Coronary artery (tissue), 2 donors: ENCODE measurements around the gene NAB2.

Experiments used
- DNase-seq: peaks from one replicate; pipeline ENCODE4 v3.0.0-alpha.2; 2017; ENCODE audit warnings: low spot score
- H3K27ac ChIP-seq, 2 donors: fragments of 200-600 bp; sonication (generic); one replicate each; pipeline ENCODE4 v1.5.1; 2016 to 2019
- H3K4me3 ChIP-seq: fragments of 200-600 bp; sonication (generic); 2 replicates; pipeline ENCODE4 v1.5.1; 2016; ENCODE audit warnings: mild to moderate bottlenecking, moderate library complexity
- CTCF ChIP-seq: fragments of 200-600 bp; sonication (generic); IDR thresholded peaks from one replicate; pipeline ENCODE4 v1.5.1; 2019; ENCODE audit warnings: antibody characterized with exemption

Gene NAB2

GRCh38 chr12:57096099-57096572 is 7.2 kb downstream of the NAB2 start:
- Histone ChIP-seq H3K27ac (peak overlapping the region in 1 of 2 donors; percentile 15), H3K4me3 (no peak overlapping the region)
- TF ChIP-seq CTCF, result no peak
- no peak for DNase-seq

- Histone ChIP-seq H3K4me3 (no peak overlapping the region), H3K27ac (peak overlapping the region in 1 of 2 donors; percentile 15)
- DNase-seq, result no peak
- TF ChIP-seq CTCF, result no peak
Measured at GRCh38 chr12:57096748-57097553, 8.0 kb downstream of the NAB2 start.

GRCh38 chr12:57097554-57097835 is 8.6 kb downstream of the NAB2 start:
- no peak overlapping the region for H3K27ac ChIP-seq
- DNase-seq, result no peak
- TF ChIP-seq CTCF, result no peak

GRCh38 chr12:57098546-57098945 is 9.6 kb downstream of the NAB2 start:
- Histone ChIP-seq H3K27ac (peak overlapping the region in 1 of 2 donors; percentile 41), H3K4me3 (no peak overlapping the region)
- DNase-seq, result no peak
- no peak for TF ChIP-seq CTCF

More at GRCh38 chr12:57097554-57097835, 8.6 kb downstream of the NAB2 start:
- no peak overlapping the region for H3K4me3 ChIP-seq

- DNase-seq, result no peak
- TF ChIP-seq CTCF, result no peak
- Histone ChIP-seq H3K27ac (peak overlapping the region in 1 of 2 donors; percentile 41), H3K4me3 (no peak overlapping the region)
Measured at GRCh38 chr12:57099047-57099714, 10.3 kb downstream of the NAB2 start.

GRCh38 chr12:57099766-57100165 is 10.9 kb downstream of the NAB2 start:
- Histone ChIP-seq H3K27ac (no peak overlapping the region), H3K4me3 (no peak overlapping the region)
- no peak for TF ChIP-seq CTCF
- DNase-seq, result no peak
